HG03097 (cell line): ENCODE measurements around the gene CTNNBL1.

ENCODE experiments used
- ATAC-seq: cut with Tn5 transposase; IDR thresholded peaks from one replicate; pipeline ENCODE4 v1.9.1; 2021; ENCODE audit not compliant: unreplicated experiment, low FRiP score

CTNNBL1 gene

DNA sequence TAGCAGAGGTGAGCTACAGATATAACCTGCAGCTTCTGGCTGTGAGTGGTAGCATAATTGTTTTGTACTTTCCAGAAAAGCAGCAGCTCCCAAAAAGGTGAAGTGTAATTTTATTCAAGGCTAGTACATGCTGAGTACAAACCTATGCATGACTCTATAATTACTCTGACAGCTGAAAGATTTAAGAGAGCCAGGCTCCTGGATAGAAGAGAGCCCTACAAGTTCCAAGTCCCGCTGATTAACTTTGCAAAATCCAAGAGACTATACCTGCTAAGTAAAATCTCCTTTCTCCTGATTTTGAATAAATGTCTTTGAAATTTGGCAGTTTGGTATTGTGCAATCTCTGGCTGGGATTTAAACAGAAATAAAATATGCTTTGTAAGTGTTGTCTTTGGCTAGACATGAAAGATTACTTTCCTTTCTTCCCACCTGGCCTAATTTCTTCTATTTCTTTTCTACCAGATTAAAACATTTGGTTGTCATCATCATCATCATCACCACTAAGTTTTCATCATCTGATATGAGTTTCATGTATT lies 79.5 kb downstream of the CTNNBL1 start:
- ATAC-seq: no peak

DNA sequence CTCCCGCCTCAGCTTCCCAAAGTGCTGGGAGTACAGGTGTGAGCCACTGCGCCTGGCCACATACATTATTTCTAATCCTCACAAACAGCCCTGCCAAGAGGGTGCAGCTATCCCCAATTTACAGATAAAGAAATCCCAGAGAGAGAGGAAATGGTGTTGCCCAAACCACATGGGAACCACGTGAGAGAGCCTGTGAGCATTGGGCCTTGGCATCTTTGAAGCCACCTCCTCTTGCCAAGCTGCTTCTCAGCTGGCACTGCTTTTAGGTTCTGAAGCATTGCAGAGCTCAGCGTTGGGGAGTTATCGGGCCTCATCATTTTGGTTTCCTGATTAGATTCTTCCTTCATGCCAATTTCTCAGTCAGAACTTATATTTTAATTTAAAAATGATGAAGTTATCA lies 80.3 kb downstream of the CTNNBL1 start:
- no peak for ATAC-seq

DNA sequence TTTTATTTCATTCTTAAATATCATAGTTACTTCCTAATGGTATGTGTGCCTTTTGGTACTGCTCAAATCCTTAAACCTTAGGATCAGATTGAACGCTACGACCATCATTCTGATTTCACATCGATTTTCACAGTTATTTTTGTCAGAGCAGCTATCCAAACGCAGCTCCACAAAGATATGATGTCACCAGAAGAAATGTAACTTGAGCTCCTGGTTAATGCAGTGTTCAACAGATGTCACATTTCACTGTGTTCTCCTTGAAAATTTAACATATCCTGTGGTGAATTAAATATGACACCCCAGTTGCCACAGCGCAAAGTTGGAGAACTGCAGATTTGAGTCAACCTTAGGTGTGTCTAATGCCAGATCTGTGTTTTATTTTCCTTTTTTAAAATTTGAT lies 81.4 kb downstream of the CTNNBL1 start:
- ATAC-seq: no peak

DNA sequence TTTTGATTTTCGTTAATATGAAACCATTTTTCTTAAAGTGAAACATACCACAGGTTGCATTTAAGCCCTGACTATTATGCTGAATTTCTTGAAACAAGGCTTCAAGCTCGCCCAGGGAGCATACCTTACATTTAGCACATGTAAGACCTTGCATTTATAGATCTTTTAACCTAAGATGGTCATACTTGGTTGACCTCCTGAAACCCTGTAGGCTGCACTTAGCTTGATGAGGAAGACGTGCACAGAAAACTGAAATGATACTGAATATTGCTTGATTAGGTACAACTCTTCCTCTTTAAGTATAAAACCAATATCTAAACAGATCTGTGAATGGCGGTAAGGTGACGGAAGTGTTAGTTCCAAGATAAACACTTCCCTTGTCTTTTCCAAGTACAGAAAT lies 82.2 kb downstream of the CTNNBL1 start:
- no peak for ATAC-seq

DNA sequence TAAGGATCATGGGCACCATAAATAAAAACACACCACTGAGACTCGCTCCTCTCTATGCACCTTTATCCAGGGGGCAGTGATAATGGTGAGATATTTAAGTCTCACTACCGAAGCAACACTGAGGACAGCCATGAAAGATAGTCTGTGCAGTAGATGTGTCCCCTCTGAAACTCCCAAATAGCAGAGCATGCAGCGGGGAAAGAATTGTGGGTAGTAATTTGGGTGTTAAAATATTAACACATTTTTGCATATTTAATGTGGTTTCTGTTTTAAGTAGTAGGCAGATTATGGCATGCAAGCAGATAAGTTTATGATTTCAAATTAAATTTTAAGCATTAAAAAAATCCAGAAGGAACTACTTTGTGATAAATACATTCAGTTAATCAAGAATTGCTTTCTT lies 82.7 kb downstream of the CTNNBL1 start:
- ATAC-seq: no peak

DNA sequence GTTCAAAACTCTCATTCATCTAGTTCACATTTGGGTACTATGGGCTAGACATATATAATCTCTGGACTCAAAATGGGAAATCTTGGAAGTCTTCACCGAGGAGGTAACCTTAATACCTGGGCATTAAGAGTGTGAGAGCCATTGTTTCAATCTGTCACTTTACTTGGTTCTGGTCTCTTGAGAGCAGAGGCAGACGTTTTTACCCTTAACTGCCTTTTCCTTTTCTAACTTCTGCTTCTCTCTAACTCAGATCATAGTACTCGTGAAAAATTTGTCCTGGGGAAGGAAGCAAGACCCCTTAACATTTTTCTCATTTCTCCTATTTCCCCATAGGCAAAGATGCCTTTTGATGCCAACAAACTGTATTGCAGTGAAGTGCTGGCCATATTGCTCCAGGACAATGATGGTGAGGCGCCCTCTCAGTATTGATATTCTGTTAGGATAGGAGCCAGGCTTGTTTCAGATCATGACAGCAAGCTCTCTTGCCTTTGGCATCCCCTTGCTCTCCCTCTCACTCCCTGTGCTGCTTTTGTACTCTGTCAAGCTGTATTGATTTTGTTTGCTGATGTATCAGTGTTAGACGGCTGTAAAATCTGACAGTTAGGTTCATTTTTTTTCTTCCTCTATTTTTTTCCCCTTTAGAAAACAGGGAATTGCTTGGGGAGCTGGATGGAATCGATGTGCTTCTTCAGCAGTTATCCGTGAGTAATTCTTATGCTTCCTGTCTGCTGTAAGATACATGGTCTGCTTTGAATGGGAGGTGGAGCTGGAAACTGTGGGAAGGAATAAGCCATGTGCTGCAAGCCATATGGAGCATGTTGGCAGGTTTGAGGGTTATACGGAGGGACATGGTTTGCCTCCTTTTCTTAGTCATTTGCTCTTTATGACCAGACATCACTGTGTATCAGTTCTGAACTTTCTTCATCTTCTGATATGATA lies 83.5 kb downstream of the CTNNBL1 start:
- ATAC-seq: no peak

DNA sequence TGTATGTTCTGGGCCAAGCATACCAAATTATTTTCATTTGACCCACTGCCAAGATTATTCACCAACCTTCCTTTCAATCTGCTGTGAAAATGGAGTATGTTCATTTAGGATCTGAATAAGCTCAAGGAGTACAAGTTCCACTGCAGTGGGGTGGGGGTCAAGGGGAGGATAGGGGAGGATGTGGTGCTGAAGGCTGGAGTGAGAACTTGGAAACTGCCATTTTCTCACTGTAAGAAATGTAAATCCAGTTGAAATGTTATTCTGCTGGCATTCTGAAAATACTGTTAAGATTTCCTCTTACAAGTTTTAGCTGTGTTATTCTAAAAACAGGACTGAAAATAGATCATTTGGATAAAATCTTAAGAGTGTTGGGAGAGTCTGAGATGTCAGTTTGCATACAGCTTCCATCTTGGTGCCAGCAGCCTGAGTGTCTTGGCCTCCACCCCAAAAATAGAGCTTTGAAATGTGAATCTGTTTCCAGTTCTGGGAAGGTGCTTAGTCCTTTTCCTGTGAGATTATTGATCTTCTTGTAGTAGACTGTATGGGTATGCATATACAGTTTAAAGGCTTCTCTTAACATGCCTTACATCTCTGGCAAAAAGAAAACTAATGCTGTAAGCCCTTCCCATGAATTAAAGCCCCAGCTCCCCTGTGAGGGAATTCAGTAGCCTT lies 84.3 kb downstream of the CTNNBL1 start:
- no peak for ATAC-seq

DNA sequence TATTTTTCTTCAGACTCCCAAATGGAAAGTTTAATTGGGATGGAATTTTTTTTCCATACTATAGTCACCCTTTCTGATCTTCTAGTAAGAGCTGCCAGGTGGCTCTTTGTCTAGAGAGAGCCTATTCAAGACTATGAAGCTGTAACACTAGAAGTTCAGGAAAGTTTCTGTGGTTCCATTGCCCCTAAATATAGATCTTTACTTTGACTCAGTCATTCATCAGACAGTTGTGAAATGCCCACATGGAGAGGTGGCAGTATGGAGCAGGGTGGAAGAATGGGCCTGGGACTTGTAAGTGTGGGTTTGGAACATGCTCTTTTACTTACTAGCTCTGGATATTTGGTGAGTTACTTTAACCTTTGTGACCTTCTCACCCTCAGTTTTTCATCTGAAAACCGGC lies 87.8 kb downstream of the CTNNBL1 start:
- no peak for ATAC-seq

DNA sequence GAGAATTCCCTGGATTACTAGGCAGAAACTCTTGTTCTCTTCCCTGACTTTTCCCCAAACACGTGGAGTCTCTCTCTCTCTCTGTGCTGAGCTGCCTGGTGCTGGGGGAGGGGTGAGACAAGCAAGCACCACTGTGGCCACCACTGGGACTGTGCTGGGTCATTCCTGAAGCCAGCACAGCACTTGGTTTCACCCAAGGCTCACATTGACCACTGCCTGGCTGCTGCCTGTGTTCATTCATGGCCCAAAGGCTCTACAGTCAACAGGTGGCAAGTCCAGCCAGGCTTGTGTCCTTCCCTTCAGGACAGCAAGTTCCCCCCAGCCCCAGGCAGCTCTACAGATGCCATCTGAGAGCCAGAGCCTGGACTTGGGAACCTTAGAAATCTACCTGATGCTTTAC lies 92.2 kb downstream of the CTNNBL1 start:
- no peak for ATAC-seq

DNA sequence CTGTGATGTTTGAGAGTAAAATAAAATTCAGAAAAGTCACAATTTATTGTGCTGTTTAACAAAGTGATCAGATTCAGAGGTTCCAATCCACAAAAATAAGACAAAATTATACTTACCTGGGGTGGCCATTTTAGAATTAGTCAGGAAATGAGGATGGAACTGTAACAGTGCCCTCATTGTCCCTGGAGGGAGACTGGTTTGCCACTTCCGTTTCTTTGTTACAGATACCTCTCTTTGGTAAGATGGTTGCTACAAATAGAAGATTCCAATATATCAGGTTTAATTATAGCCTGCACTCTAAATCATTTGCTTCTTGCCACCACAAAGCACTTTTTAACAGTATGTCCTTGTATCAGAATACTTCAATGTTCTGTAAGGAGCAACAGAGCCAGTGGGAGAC lies 95.6 kb downstream of the CTNNBL1 start:
- ATAC-seq: no peak

DNA sequence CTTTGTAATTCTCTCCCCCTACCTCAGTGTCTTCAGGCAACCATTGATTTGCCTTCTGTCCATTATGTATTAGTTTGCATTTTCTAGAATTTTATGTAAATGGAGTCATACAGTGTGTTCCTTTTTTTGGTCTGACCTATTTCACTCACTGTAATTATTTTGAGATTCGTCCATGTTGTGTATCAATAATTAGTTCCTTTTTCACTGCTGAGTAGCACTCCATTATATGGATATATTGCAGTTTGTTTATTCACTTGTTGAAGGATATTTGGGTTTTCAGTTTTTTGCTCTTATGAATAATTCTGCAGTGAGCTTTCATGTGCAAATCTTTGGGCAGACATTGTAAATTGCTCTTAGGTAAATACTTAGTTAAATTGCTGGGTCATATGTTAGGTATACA lies 97.1 kb downstream of the CTNNBL1 start:
- no peak for ATAC-seq

DNA sequence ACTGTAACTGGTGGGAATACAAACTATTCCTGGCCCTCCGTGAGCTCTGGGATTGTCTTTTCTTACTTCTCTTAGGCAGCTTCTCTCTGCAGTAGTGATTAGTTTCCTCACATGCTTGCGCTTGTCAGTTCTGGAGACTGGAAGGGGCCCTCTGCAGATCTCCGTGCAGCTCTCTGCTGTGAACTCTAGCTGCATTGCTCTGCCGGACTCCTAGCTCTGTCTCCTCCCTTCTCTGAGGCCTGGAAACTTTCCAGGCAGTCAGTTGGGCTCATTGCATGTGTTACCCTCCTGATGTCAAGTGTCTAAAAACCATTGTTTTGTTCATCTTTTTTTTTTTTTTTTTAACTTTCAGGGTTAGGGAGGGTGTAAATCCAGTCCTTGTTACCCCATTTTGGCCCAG lies 102.3 kb downstream of the CTNNBL1 start:
- ATAC-seq: no peak

DNA sequence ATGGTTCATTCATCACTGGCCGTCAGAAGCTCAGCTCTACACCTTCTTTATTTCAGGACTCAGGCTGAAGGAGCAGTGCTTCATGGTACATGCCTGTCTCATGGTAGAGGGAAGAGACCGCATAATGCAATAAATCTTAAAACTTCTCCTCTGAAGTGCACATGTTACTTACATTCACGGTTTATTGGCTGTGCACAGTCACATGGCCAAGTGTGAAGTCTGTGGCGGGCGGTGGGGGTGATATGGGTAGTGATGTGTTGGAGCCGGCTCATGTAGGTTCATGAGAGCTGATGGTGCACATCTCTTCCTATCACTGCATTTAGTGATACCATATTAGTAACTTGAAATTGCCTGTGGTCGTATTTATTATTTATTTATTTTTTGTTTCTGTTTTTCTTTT lies 102.9 kb downstream of the CTNNBL1 start:
- ATAC-seq: no peak

DNA sequence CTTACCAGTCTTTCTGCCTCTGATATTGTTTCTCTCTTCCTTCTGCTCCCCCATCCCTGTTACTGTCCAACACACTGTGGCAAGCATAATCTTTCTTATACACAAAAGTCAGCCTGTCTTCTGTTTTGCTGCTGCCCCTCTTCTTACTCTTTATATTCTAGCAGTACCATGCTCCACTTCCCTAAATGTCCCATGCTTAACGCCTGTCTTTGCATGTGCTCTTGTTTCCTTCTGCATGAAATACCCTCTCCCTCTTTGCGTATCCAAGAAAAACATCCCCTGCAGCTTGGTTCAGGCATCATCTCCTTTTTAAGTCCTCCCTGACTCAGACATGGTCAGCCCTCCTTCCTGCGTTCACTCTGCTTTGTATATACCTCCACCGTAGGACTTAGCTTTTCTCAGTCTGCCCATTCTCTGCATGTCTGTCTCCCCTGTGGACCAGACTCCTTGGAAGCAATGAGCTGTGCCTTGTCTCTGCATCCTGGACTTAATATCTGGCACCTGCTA lies 103.9 kb downstream of the CTNNBL1 start:
- ATAC-seq: no peak

DNA sequence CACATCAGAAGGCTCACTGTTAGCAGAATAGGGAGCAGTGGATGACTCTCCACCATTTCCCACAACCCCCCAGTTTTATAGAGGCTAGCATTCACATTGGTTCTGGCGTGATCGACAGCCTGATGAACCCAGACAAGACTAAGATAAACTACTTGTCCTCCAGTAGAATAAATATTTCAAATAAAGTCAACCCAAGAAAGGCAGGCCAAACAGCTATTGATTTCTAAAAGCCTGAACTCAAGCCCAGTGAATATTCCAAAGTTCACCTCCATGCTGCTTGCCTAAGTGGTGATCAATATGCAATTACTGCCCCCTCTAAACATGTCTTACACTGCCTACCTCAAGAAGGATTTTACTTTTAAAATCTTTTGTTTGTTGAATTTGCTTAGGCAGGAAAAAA lies 104.5 kb downstream of the CTNNBL1 start:
- no peak for ATAC-seq

DNA sequence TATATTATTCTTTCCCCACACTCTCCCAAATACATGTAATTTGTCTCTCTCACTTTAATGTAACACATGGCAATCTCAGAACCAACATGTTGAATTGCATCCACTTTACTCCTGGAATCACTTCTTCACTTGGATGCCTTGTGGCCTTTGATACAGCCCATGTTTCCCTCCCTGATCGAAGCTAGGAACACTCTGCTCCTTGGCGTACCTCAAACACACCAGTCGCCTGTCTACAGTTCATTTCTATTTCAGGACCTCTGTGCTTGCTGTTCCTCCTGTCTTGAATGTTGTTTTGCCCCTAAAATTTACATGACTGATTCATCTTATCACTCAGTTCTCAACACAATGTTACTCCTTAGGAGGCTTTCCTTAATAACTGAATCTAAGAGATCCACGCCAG lies 106.8 kb downstream of the CTNNBL1 start:
- no peak for ATAC-seq

DNA sequence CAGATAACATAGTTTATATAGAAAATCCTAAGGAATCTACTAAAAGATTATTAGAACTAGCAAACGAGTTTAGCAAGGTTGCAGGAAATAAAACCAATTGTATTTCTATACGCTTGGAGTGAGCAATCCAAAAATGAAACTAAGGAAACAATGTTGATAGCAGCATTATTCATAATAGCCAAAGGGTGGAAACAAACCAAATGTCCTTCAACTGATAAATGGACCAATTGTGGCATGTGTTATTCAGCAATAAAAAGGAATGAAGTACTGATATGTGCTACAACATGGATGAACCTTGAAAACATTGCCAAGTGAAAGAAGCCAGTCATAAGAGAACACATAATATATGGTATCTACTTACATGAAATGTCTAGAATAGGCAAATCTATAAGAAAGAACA lies 108.1 kb downstream of the CTNNBL1 start:
- no peak for ATAC-seq

DNA sequence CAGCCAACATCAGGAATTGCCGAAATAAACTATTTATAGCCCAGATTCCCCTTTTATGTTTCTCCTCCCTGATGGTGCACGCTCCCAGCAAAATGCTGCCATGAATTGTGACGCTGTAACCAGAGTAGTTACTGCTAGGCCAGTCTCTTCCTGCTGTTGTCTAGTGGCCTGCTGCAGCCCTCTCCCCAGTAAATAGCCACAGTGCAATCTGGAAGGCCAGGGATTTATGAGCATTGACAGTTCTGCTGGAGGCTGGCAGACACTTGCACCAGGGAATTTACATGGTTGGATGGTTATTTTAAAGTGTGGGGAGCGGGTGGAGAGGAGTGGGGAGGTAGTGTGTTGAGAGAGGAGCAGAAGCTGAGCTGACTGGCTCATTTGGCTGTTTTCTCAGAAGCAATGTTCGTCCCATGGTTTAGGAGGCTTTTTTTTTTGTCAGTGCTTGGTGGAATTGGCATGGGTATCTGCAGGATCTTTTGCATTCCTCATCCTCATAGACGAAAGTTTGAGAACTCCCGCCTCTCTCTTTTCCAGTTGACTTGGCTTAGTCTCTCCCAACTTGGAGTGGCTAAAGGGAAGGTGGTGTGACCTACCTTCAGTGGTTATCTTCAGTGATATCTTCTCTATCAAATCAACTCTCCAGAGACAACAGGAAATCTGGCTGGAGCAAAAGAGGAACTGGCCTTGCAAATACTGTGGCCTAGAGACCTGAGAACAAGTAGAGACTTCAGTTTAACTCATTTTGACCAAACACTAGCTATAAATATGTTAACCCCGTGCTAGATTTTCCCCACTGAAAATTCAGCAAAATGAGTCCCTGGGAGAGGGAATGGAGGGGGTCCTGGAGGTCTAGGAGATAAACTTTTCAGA lies 109.8 kb downstream of the CTNNBL1 start:
- ATAC-seq: peak; percentile 36

DNA sequence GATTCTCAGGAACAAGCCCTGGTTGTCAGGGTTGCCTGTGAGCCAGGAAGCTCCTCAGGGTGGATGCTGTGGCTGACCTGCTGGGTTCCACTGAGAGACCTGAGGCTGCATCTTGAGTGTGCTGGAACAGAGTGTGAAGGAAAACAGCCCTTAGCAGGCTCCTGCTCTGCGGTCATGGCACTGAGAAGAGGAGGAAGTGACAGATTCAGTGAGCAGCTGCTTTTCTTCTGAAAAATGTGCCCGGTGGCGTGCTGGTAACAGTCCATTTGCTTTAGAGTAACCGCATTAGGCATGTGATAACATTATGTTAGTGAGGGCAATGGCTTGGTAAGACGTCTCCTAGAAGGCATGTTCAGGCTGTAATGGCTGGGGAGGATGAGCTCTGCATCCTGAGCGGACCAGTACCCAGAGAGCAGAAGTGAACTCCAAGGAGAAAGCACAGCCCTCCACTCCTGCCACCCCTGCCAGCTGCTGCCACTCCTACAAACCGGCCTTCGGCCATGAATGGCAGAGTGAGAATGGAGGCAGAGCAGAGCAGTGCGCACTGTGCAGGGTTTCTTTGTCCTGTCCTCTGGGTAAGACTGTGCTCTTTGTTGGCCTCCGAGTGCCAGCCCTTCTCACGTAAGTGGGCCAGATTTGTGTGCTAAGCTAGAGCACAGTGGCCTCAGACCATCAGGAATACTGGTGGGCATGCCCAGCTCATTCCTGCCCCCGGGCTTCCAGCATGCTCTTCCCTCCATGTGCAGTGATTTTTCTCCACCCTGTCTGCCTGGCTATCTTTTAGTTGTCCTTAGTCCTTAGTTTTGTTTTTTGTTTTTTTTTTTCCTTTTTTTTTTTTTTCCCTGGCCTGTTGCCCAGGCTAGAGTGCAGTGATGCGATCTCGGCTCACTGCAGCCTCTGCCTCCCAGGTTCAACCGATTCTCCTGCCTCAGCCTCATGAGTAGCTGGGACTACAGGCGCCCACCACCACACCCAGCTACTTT lies 111.0 kb downstream of the CTNNBL1 start:
- ATAC-seq: peak; percentile 58
